Measurements from ENCODE around the gene VAT1L.

Gene VAT1L

GRCh38 chr16:77850636-77851333 is 62.4 kb downstream of the VAT1L start:
- no peak overlapping the region for H3K4me3 ChIP-seq (ENCODE audit: low read depth, low read length)
- DNase-seq (ENCODE audit: low read depth) = no peak
- no peak for TF ChIP-seq CTCF (IDR thresholded peaks at IDR 0.05; ENCODE audit: low read depth, low read length, missing control alignments)

- no peak for TF ChIP-seq CTCF (IDR thresholded peaks at IDR 0.05; ENCODE audit: low read depth, low read length, missing control alignments)
- no peak for DNase-seq (ENCODE audit: low read depth)
- no peak overlapping the region for H3K4me3 ChIP-seq (ENCODE audit: low read depth, low read length)
Observed at GRCh38 chr16:77853161-77853560, 64.8 kb downstream of the VAT1L start.

GRCh38 chr16:77856438-77857160 is 68.2 kb downstream of the VAT1L start:
- no peak overlapping the region for H3K4me3 ChIP-seq (ENCODE audit: low read depth, low read length)
- DNase-seq (ENCODE audit: low read depth) = no peak
- no peak for TF ChIP-seq CTCF (IDR thresholded peaks at IDR 0.05; ENCODE audit: low read depth, low read length, missing control alignments)

- TF ChIP-seq CTCF (IDR thresholded peaks at IDR 0.05; ENCODE audit: low read depth, low read length, missing control alignments) = no peak
- DNase-seq (ENCODE audit: low read depth) = no peak
- H3K4me3 ChIP-seq (ENCODE audit: low read depth, low read length) = no peak overlapping the region
Observed at GRCh38 chr16:77858060-77858459, 69.7 kb downstream of the VAT1L start.

- no peak for TF ChIP-seq CTCF (IDR thresholded peaks at IDR 0.05; ENCODE audit: low read depth, low read length, missing control alignments)
- no peak for DNase-seq (ENCODE audit: low read depth)
- no peak overlapping the region for H3K4me3 ChIP-seq (ENCODE audit: low read depth, low read length)
Observed at GRCh38 chr16:77859493-77860232, 71.3 kb downstream of the VAT1L start.

GRCh38 chr16:77860953-77861352 is 72.6 kb downstream of the VAT1L start:
- DNase-seq (ENCODE audit: low read depth) = no peak
- TF ChIP-seq CTCF (IDR thresholded peaks at IDR 0.05; ENCODE audit: low read depth, low read length, missing control alignments) = no peak
- no peak overlapping the region for H3K4me3 ChIP-seq (ENCODE audit: low read depth, low read length)

Measured in GM12864 (cell line).